GM19023 (cell line): ENCODE data around the gene APOA1.
"Not testable (repeated sequence)": the region's sequence is repeated elsewhere in the genome, so short reads cannot be mapped to it uniquely, and the experiment has no call there.

Source experiments
- ATAC-seq: cut with Tn5 transposase; IDR thresholded peaks from one replicate; pipeline ENCODE4 v1.9.1; 2021; ENCODE audit warnings: mild to moderate bottlenecking, moderate library complexity; ENCODE audit not compliant: unreplicated experiment

APOA1 gene

GRCh38 chr11:116835042-116835772 is 2.2 kb downstream of the APOA1 start:
- ATAC-seq, result no peak

DNA sequence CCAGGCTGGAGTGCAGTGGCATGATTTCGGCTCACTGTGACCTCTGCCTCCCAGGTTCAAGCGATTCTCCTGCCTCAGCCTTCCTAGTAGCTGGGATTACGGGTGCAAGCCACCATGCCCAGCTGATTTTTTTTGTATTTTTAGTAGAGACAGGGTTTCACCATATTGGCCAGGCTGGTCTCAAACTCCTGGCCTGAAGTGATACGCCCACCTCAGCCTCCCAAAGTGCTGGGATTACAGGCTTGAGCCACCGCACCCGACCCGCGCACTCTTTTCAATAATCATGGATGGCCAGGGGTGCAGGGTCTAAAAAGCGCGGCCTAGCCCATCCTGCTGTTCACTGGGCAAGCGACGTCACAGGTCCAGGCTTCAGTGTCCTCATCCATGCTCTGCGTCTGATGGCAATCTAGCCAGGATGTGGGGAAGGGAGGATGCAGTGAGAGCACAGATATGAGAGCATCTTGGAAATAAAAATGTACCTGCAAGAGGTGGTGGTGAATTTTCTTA is 2.8 kb downstream of the APOA1 start:
- not testable (repeated sequence) for ATAC-seq

DNA sequence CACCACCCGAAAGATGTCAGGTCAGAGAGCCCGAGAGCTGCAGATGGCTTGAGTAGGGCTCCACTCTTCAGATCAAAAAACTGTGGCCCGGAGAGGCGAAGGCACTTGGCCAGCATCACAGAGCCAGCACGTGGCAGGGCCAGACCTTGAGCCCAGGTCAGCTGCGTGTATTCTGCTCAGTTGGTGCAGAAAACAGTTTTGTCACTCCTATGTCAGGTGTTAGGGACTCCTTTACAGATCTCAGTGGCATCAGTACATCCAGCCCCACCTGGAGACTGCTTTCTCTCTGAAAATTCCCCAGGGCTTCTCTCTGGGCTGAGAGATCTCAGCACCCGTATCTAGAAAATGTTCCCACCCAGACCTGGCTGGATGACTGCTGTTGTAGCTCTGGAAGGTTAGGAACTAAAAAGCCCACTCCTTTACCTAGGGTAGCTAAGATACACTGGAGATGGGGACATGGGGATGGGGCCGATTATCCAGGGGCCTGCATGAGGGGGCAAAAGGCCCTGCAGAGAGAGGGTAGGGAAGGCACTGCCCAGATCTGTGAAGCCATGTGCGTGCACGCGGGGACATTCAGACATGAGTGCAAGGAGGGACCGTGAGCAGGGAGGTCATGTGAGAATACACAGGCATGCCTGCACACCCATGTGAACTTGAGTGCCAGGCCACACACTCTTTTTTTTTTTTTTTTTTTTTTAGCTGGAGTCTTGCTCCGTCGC is 3.4 kb downstream of the APOA1 start:
- ATAC-seq, result no peak

DNA sequence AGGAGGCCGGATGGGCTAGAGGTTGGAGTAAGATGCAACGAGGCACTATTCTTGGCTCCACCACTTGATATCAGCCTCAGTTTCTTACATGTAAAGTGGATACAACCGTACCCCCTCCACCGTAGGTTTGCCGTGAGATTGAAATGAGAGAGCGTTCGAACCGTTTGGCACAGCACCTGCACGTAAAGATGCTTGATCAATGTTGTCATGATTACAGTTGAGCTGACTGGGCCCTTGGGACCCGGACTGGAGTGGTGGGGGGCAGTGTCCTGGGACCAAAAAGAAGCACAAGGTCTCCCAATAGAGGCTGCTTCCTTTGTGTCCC is 4.0 kb downstream of the APOA1 start:
- no peak for ATAC-seq

DNA sequence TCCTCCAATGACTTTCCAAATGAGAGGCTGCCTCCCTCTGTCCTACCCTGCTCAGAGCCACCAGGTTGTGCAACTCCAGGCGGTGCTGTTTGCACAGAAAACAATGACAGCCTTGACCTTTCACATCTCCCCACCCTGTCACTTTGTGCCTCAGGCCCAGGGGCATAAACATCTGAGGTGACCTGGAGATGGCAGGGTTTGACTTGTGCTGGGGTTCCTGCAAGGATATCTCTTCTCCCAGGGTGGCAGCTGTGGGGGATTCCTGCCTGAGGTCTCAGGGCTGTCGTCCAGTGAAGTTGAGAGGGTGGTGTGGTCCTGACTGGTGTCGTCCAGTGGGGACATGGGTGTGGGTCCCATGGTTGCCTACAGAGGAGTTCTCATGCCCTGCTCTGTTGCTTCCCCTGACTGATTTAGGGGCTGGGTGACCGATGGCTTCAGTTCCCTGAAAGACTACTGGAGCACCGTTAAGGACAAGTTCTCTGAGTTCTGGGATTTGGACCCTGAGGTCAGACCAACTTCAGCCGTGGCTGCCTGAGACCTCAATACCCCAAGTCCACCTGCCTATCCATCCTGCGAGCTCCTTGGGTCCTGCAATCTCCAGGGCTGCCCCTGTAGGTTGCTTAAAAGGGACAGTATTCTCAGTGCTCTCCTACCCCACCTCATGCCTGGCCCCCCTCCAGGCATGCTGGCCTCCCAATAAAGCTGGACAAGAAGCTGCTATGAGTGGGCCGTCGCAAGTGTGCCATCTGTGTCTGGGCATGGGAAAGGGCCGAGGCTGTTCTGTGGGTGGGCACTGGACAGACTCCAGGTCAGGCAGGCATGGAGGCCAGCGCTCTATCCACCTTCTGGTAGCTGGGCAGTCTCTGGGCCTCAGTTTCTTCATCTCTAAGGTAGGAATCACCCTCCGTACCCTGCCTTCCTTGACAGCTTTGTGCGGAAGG is 4.8 kb downstream of the APOA1 start:
- no peak for ATAC-seq

GRCh38 chr11:116831790-116832349 is 5.6 kb downstream of the APOA1 start:
- ATAC-seq, result no peak

DNA sequence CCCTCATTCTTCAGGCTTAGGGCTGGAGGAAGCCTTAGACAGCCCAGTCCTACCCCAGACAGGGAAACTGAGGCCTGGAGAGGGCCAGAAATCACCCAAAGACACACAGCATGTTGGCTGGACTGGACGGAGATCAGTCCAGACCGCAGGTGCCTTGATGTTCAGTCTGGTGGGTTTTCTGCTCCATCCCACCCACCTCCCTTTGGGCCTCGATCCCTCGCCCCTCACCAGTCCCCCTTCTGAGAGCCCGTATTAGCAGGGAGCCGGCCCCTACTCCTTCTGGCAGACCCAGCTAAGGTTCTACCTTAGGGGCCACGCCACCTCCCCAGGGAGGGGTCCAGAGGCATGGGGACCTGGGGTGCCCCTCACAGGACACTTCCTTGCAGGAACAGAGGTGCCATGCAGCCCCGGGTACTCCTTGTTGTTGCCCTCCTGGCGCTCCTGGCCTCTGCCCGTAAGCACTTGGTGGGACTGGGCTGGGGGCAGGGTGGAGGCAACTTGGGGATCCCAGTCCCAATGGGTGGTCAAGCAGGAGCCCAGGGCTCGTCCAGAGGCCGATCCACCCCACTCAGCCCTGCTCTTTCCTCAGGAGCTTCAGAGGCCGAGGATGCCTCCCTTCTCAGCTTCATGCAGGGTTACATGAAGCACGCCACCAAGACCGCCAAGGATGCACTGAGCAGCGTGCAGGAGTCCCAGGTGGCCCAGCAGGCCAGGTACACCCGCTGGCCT is 7.1 kb downstream of the APOA1 start:
- ATAC-seq, result no peak

DNA sequence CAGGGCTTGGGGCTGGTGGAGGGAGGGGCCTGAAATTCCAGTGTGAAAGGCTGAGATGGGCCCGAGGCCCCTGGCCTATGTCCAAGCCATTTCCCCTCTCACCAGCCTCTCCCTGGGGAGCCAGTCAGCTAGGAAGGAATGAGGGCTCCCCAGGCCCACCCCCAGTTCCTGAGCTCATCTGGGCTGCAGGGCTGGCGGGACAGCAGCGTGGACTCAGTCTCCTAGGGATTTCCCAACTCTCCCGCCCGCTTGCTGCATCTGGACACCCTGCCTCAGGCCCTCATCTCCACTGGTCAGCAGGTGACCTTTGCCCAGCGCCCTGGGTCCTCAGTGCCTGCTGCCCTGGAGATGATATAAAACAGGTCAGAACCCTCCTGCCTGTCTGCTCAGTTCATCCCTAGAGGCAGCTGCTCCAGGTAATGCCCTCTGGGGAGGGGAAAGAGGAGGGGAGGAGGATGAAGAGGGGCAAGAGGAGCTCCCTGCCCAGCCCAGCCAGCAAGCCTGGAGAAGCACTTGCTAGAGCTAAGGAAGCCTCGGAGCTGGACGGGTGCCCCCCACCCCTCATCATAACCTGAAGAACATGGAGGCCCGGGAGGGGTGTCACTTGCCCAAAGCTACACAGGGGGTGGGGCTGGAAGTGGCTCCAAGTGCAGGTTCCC is 7.8 kb downstream of the APOA1 start, which contains the start of gene APOC3:
Gene APOC3 (plus strand): TSS at position 383 of the 659 bp plus-strand sequence. CDS start 676 bp downstream, outside the sequence.
- ATAC-seq, result no peak

DNA sequence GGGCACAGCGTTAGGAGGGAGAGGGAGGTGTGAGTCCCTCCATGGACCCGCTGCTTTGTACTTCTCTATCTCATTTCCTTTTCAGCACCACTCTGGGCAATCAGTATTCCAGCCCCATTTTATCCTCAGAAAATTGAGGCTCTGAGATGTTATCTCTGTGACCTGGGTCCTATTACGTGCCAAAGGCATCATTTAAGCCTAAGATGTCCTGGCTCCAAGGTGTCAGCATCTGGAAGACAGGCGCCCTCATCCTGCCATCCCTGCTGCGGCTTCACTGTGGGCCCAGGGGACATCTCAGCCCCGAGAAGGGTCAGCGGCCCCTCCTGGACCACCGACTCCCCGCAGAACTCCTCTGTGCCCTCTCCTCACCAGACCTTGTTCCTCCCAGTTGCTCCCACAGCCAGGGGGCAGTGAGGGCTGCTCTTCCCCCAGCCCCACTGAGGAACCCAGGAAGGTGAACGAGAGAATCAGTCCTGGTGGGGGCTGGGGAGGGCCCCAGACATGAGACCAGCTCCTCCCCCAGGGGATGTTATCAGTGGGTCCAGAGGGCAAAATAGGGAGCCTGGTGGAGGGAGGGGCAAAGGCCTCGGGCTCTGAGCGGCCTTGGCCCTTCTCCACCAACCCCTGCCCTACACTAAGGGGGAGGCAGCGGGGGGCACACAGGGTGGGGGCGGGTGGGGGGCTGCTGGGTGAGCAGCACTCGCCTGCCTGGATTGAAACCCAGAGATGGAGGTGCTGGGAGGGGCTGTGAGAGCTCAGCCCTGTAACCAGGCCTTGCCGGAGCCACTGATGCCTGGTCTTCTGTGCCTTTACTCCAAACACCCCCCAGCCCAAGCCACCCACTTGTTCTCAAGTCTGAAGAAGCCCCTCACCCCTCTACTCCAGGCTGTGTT is 8.5 kb downstream of the APOA1 start:
- ATAC-seq, result no peak

GRCh38 chr11:116827461-116827860 is 10.0 kb downstream of the APOA1 start:
- no peak for ATAC-seq

- no peak for ATAC-seq
Observed at GRCh38 chr11:116826751-116827431, 10.5 kb downstream of the APOA1 start.

DNA sequence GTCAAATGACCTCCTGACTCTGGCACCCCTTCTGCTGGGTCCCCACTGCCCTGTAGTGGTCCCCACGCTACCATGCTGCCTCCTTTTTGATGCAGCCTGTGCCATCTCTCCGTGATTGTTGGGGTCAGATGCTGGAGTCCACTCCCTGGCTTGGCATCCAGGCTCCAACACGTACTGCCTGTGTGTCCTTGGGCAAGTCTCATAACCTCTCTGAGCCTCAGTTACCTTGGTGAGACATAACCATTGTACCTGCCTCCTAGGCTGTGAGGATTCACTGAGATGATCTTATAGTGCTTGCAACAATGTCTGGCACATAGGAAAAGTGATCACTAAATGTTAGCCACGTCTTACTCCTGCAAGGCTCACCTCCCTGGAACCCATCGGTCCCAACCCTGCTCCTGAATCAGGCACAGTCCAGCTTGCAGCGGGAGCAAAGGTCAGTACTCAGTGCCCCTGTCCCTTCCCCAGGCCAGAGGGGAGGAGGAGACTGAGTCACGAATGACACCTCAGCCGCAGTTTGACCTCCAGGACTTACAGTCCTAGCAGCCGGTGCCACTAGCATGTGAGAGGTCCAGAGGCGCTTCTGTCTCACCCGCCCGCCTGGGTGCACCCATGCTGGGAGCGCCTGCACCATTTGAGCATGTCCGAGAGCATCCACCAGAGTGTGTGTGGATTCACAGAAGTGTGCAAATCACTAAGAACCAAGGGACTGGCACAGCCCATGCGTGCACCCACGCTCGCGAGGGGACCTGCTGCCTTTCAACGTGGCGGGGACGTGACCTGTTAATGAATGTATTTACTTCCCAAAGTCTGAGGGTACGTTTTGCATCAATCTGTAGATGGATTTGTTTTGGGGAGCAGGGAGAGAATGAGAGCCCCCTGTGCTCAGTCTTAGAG is 11.3 kb downstream of the APOA1 start:
- ATAC-seq, result no peak

DNA sequence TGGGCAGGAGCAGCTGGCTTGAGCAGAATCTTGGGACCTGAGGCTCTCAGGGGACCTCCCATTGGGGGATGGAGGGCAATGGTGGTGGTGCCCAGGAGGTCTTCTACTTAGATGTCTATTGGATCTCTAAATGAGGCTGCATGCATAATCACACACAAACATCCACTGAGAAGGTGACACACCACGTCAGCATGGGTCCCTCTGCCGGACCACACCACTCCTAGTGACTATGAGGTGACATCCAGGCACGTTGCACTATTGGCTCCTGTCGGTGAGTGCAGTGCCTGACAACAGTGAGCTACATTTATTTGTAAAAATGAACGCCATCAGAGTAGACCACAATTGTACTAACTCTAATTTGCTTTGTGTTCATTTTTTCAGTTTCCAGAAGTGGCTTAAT is 12.0 kb downstream of the APOA1 start:
- ATAC-seq, result no peak

DNA sequence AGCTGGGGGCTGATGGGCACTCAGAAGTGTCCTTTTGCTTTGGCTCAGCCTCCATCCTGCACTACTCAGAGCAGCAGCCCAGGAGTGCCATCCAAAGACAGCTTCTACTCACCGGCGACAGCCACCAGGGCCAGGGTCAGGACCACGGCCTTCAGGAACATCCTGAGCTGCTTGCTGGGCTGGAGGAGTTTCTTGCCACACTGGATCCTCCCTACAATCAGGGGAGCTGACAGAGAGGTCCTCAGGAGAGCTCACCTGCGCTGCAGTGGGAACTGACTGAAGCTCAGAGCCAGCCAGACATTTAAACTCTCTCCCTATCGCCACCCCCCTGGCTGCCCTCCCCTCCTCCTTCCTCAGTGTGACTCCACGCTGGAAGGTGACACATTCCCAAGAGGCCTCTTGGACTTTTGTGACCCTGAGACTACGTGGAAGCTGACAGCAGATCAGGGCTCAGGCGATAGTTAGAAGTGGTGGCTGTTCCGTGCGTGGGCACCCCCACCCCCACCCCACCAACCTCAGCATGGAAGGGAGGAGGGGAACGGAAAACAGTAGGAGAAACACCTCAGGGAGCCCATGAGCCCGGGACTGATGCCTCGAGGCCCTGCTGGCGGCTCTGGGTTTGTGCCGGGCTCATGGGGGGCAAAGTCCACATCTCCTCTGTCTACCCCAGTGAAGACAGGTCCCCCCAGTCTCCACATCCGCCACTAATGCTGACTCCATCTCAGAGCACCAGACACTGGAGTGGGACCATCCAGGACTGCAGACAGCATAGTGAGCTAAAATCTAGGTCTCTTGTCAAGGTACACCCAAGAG is 14.2 kb downstream of the APOA1 start, which contains the start of gene APOA4:
Gene APOA4 (minus strand): TSS at position 274 of the 813 bp plus-strand sequence. CDS start 113 bp downstream, at position 161.
- no peak for ATAC-seq

- no peak for ATAC-seq
Observed at GRCh38 chr11:116822575-116822974, 14.8 kb downstream of the APOA1 start.
